Heart left ventricle (tissue), 16 donors: ENCODE measurements around the gene CS. TPM values are rescaled to one million over a fixed set of nuclear protein-coding genes. Genes with fewer than 3 reads are reported as not detected.
A peak's percentile ranks its signal among the peaks of the same experiment; 100 is the strongest.

Experiments used
- ATAC-seq, 4 donors: fragments of 200-7000 bp; cut with Tn5 transposase; one replicate each; pipeline ENCODE4 v1.9.1; 2020 to 2022; ENCODE audit warnings: moderate library complexity in 4 of 4, mild to moderate bottlenecking in 3 of 4, moderate number of reproducible peaks in 1 of 4
- DNase-seq, 5 donors: peaks; one replicate each; pipeline ENCODE4 v3.0.0-alpha.2; 2020
- H3K27ac ChIP-seq, 12 donors: fragments of 200-600 bp; sonication (generic) in 4 of 12; one replicate each; pipeline versions ENCODE4 v1.5.0 to v1.8.0; 2016 to 2022; ENCODE audit warnings: mild to moderate bottlenecking in 2 of 12
- H3K27me3 ChIP-seq, 9 donors: fragments of 200-600 bp; sonication (generic) in 2 of 9; one replicate each; pipeline versions ENCODE4 v1.5.1 to v1.8.0; 2016 to 2022; ENCODE audit warnings: mild to moderate bottlenecking in 3 of 9
- H3K36me3 ChIP-seq, 9 donors: fragments of 200-600 bp; sonication (generic) in 2 of 9; one replicate each; pipeline versions ENCODE4 v1.5.0 to v1.8.0; 2018 to 2022; ENCODE audit warnings: mild to moderate bottlenecking in 2 of 9
- H3K4me1 ChIP-seq, 12 donors: fragments of 200-600 bp; sonication (generic) in 4 of 12; one replicate each; pipeline versions ENCODE4 v1.5.0 to v1.8.0; 2016 to 2022; ENCODE audit warnings: mild to moderate bottlenecking in 3 of 12
- H3K4me3 ChIP-seq, 12 donors: fragments of 200-600 bp; sonication (generic) in 4 of 12; one replicate each; pipeline versions ENCODE4 v1.5.0 to v1.8.0; 2017 to 2022; ENCODE audit warnings: mild to moderate bottlenecking in 9 of 12, moderate library complexity in 4 of 12
- H3K9me3 ChIP-seq, 12 donors: fragments of 200-600 bp; sonication (generic) in 4 of 12; one replicate each; pipeline versions ENCODE4 v1.5.0 to v1.8.0; 2016 to 2022; ENCODE audit warnings: mild to moderate bottlenecking in 1 of 12
- POLR2A ChIP-seq, 2 donors: fragments of 450-650 bp; IDR thresholded peaks; one replicate each; pipeline ENCODE4 v1.6.1; 2017; ENCODE audit warnings: antibody characterized with exemption in 2 of 2, mild to moderate bottlenecking in 2 of 2, moderate library complexity in 2 of 2
- WGBS, 4 donors: extraction: QIAGEN DNeasy Blood & Tissue Kit in 2 of 4; methylation state at CpG; one replicate each; pipeline versions ENCODE4 v1.1.5 to v1.1.7; 2013 to 2018; 5-methylcytosine and 5-hydroxymethylcytosine counted together
- intact Hi-C, 10 donors: fragments of 100-400 bp; cut with DNase I; formaldehyde crosslinking; loops; one replicate each; pipeline versions ENCODE4 v1.11.1 to v1.14.2; 2022
- polyA plus RNA-seq, 2 donors: library from polyadenylated mRNA; stranded (reverse); fragments of 200-250 nt; gene quantifications; one replicate each; pipeline ENCODE4 v1.2.3, GENCODE V29; 2013
- total RNA-seq, 9 donors: library from RNA; depleted of rRNA in 2 of 9; stranded (reverse); fragments of >200 nt in 2 of 9; fragmentation: NEBNext Ultra II Directional in 3 of 9; extraction: Animal tissue kit (Norgen Biotek cat#: 25700) in 3 of 9; gene quantifications; one replicate each; pipeline versions ENCODE4 v1.1.0 to v1.2.4, GENCODE V29; 2016 to 2023
- TF ChIP-seq, protein P1 (sequence below), 12 donors: fragments of 200-600 bp; sonication (generic) in 4 of 12; IDR thresholded peaks; one replicate each; pipeline versions ENCODE4 v1.5.0 to v1.8.0; 2018 to 2022; ENCODE audit warnings: antibody characterized with exemption in 12 of 12, mild to moderate bottlenecking in 5 of 12
- donor health status: ischemic (EF 13 %, LVEDD 7.1; RV severe dilation, severe dysfunction).
- donor health status: healthy with polysubstance abuse.
- donor health status: DM: no; HTN: yes; CAD: no.
- donor health status: DM: no; HTN: no; CAD: no.
- donor health status: ischemic (EF 25% LVEDD 6.9; RV normal size, moderate dysfunction).
- donor health status: ischemic (EF 25% LVEDD 5.7; RV mildly dilated, moderate dysfunction).
- donor health status: healthy.
- donor health status: DM: yes; HTN: yes; CAD: no.
- donor health status: ischemic (EF 35%, LVEDD 5.7; RV mildly dilated, moderate dysfunction).
- donor health status: nonischemic (EF 11% LVEDD 7.7; RV severe dilation, severe dysfunction).
- donor health status: DM: yes; HTN: yes; CAD: no.
- donor health status: PGD.
- donor health status: ischemic (EF 29% LVEDD 5.4; RV normal size, mild dysfunction).
- donor health status: nonischemic (EF 23%, LVEDD 6.1; RV moderate dilation, normal function).

Gene CS
- total and polyA plus RNA-seq, 11 donors, result 165 to 866 (median 572) TPM

DNA sequence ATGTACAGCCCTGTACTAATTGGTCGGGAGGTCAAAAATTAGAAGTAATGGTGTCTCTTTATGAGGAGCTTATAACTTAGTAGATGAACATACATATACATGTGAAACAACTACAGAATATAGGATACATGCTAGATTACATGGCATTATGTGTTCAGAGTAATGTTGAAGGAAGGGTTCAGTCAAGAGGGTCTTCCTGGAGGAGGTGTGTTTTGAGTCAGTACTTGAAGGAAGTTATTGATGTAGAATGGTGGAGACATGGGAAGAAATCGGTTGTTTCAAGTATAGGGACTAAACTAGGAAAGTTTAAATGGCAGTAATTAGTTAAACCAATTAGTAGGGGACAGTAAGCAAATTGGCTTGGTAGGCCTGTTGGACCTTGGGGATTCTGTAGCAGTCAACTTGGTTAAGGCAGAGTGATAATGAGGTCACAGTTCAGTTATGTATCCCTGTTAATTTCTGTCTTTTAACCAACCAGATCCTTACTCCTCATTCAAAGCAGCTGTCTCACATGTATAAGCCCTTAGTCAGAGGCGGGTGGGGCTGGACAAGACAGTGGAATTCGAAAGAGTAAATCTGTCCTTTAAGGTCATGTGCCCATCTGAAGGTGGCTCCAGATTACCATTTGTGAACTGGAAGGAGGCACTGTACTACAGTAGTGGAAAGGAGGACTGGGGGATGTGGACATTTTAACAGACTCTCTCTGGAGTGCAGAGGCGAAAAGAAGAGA, 38.5 kb downstream of the CS start:
- intact Hi-C loops, result no loop called here
- Histone ChIP-seq H3K9me3 (no peaks in the 10 kb centered on the region), H3K4me3 (no peak overlapping the region), H3K36me3 (peaks cover 0 to 4% (median 0%) of the 10 kb centered on the region in 9 donors), H3K4me1 (peaks cover 6 to 31% (median 23%) of the 10 kb centered on the region in 12 donors), H3K27ac (no peak overlapping the region), H3K27me3 (no peaks in the 10 kb centered on the region)
- no peak for DNase-seq
- 81 to 89% (median 83%) methylated on average over 5 of the region's 5 CpGs for WGBS, 4 donors
- no peak for TF ChIP-seq POLR2A (IDR thresholded peaks at IDR 0.05)
- TF ChIP-seq, protein P1, sequence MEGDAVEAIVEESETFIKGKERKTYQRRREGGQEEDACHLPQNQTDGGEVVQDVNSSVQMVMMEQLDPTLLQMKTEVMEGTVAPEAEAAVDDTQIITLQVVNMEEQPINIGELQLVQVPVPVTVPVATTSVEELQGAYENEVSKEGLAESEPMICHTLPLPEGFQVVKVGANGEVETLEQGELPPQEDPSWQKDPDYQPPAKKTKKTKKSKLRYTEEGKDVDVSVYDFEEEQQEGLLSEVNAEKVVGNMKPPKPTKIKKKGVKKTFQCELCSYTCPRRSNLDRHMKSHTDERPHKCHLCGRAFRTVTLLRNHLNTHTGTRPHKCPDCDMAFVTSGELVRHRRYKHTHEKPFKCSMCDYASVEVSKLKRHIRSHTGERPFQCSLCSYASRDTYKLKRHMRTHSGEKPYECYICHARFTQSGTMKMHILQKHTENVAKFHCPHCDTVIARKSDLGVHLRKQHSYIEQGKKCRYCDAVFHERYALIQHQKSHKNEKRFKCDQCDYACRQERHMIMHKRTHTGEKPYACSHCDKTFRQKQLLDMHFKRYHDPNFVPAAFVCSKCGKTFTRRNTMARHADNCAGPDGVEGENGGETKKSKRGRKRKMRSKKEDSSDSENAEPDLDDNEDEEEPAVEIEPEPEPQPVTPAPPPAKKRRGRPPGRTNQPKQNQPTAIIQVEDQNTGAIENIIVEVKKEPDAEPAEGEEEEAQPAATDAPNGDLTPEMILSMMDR (IDR thresholded peaks at IDR 0.05), result no peak
- no peak for ATAC-seq

DNA sequence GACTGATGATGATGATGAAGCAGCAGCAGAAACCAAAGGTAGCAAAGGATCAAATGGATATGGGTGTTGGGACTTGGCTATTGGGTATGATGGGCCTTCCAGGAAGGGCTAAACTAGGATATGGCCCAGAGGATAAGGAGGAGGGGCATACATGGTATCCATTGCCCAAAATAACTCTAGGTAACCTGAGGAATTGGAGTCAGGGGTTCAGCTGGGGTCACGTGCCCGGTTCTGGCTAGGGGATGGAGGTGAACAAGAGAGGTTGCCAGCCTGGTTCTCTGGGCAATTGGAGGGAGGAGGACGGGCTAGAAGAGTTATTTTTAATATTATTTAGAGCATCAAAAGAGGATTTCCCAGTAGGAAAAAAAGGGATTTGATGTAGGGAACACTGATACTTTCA, 39.2 kb downstream of the CS start:
- intact Hi-C loops, result no loop called here
- TF ChIP-seq, protein P1 (IDR thresholded peaks at IDR 0.05), result no peak
- no peak for TF ChIP-seq POLR2A (IDR thresholded peaks at IDR 0.05)
- Histone ChIP-seq H3K4me3 (no peak overlapping the region), H3K27ac (no peak overlapping the region), H3K4me1 (peaks cover 5 to 31% (median 24%) of the 10 kb centered on the region in 12 donors), H3K9me3 (no peaks in the 10 kb centered on the region), H3K36me3 (peaks cover 0 to 11% (median 5%) of the 10 kb centered on the region in 9 donors), H3K27me3 (no peaks in the 10 kb centered on the region)
- WGBS, 4 donors, result 49 to 71% (median 55%) methylated on average over 3 of the region's 3 CpGs
- DNase-seq, result no peak
- ATAC-seq, result no peak

DNA sequence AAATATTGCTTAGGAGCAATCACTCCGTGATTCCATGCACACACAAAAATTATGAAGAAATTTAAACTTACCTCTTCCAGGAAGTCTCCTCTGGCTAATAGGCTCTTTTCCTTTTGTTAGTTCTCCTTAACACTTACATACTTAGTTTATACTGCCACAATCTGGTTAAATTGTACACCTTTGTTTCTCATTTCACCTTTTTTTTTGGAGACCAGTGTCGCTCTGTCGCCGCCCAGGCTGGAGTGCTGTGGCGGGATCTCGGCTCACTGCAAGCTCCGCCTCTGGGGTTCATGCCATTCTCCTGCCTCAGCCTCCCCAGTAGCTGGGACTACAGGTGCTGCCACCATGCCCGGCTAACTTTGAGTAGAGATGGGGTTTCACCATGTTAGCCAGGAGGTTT, 39.8 kb downstream of the CS start:
- intact Hi-C loops, result no loop called here
- no peak for ATAC-seq

GRCh38 chr12:56258820-56259183, 41.3 kb downstream of the CS start:
- H3K9me3 ChIP-seq, result no peaks in the 10 kb centered on the region
- H3K27me3 ChIP-seq, result no peaks in the 10 kb centered on the region
- intact Hi-C loops, result loop anchor here in 6 of 10 donors (2.0 to 5.0 kb wide), 3 partner anchors 34 to 66 kb away; partner anchors contain the start of genes NABP2 (in 6 of the 6) and RNF41 (in 4 of the 6)
- TF ChIP-seq, protein P1 (IDR thresholded peaks at IDR 0.05), result no peak
- TF ChIP-seq POLR2A (IDR thresholded peaks at IDR 0.05), result no peak
- peak overlapping the region; percentile 51 to 97 (median 90) for H3K27ac ChIP-seq
- H3K36me3 ChIP-seq, result peaks cover 0 to 32% (median 27%) of the 10 kb centered on the region in 9 donors
- no peak for DNase-seq
- H3K4me1 ChIP-seq, result peaks cover 5 to 29% (median 23%) of the 10 kb centered on the region in 12 donors
- peak overlapping the region; percentile 60 to 99 (median 96) for H3K4me3 ChIP-seq
- WGBS, 4 donors, result 16 to 22% (median 17%) methylated on average over 9 of the region's 9 CpGs
- ATAC-seq, result no peak

More for the DNA sequence above, 39.8 kb downstream of the CS start:
- no peak for DNase-seq
- peaks cover 0 to 17% (median 11%) of the 10 kb centered on the region in 9 donors for H3K36me3 ChIP-seq
- 92 to 96% (median 95%) methylated on average over 8 of the region's 8 CpGs for WGBS, 4 donors
- H3K9me3 ChIP-seq, result no peaks in the 10 kb centered on the region
- no peak overlapping the region for H3K4me3 ChIP-seq
- TF ChIP-seq POLR2A (IDR thresholded peaks at IDR 0.05), result no peak
- TF ChIP-seq, protein P1 (IDR thresholded peaks at IDR 0.05), result no peak
- no peak overlapping the region for H3K27ac ChIP-seq
- no peaks in the 10 kb centered on the region for H3K27me3 ChIP-seq
- peaks cover 5 to 29% (median 23%) of the 10 kb centered on the region in 12 donors for H3K4me1 ChIP-seq
